ENCODE data around the gene LYST. TPM values are rescaled to one million over a fixed set of nuclear protein-coding genes. Genes with fewer than 3 reads are reported as not detected.

LYST gene
- total RNA-seq, 4 donors from 2014 or later, result 12.3 to 36.6 (median 21.0) TPM

DNA sequence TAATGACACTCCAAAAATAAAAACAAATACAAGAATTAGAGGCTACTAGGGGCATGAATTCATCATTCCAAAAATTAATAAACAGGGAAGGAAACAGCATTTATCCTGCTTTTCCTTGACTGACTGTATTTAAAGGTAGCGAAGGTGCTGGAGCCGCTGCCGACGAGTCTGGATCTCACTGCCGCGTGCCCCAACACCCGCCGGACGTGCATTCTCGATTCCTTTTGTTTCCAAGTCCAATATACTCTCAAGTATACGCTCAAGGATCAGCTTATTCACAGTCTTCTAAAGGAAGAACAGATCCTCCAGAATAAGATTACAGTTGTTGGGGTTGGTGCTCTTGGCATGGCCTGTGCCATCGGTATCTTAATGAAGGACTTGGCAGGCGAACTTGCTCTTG, 129.0 kb downstream of the LYST start:
- Histone ChIP-seq H3K36me3 (peaks cover 0 to 68% (median 0%) of the 10 kb centered on the region in 3 donors), H3K4me1 (no peaks in the 10 kb centered on the region), H3K4me3 (no peak overlapping the region), H3K27ac (no peak overlapping the region), H3K9me3 (no peaks in the 10 kb centered on the region), H3K27me3 (no peaks in the 10 kb centered on the region)
- no peak for TF ChIP-seq POLR2A (IDR thresholded peaks at IDR 0.05)
- TF ChIP-seq, protein P1, sequence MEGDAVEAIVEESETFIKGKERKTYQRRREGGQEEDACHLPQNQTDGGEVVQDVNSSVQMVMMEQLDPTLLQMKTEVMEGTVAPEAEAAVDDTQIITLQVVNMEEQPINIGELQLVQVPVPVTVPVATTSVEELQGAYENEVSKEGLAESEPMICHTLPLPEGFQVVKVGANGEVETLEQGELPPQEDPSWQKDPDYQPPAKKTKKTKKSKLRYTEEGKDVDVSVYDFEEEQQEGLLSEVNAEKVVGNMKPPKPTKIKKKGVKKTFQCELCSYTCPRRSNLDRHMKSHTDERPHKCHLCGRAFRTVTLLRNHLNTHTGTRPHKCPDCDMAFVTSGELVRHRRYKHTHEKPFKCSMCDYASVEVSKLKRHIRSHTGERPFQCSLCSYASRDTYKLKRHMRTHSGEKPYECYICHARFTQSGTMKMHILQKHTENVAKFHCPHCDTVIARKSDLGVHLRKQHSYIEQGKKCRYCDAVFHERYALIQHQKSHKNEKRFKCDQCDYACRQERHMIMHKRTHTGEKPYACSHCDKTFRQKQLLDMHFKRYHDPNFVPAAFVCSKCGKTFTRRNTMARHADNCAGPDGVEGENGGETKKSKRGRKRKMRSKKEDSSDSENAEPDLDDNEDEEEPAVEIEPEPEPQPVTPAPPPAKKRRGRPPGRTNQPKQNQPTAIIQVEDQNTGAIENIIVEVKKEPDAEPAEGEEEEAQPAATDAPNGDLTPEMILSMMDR (IDR thresholded peaks at IDR 0.05), result no peak
- WGBS, 2 donors, result 94 to 96% methylated on average over 13 of the region's 13 CpGs
- no peak for DNase-seq
- intact Hi-C loops (cut with DNase I), result no loop called here

DNA sequence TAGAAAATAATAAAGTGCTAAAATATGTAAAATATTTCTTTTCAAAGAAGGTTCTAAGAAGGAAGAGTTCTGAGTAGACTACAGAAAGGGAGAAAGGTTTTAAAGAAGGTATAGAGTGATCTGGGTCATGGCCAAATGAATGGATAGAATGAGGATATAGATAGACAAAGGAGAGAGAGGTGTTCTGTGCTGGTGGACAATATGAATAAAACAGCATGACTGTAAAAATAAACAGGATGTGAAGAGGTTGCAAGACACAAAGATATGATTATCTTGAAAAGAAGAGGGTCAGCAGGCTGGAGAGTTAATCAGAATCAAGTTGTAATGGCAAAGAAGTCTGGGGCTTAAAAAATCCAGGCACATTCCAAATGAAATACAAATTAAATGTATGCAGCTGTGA, 130.4 kb downstream of the LYST start:
- Histone ChIP-seq H3K4me1 (no peaks in the 10 kb centered on the region), H3K36me3 (peaks cover 0 to 59% (median 0%) of the 10 kb centered on the region in 3 donors), H3K9me3 (no peaks in the 10 kb centered on the region), H3K4me3 (no peak overlapping the region), H3K27me3 (no peaks in the 10 kb centered on the region), H3K27ac (no peak overlapping the region)
- TF ChIP-seq, protein P1 (IDR thresholded peaks at IDR 0.05), result no peak
- TF ChIP-seq POLR2A (IDR thresholded peaks at IDR 0.05), result no peak
- intact Hi-C loops (cut with DNase I), result no loop called here
- no peak for DNase-seq

DNA sequence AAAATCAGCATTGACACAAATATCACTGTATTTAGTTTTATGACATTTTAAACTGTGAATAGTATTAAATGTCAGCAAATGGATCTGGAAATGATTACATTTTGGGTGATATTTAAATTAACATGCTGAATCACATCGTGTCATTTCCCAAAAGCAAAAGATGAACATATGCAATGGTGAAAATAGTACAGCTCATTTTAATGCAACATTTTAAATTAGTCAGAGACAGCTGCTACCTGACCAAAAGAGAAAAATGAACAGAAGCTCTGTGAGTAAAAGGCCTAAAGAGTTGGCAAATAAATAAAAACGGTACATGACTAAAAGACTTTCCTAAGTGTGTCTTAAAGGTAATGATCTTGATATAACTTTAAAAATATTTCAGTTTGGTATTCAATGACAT, 131.1 kb downstream of the LYST start:
- H3K27ac ChIP-seq, result no peak overlapping the region
- no peaks in the 10 kb centered on the region for H3K9me3 ChIP-seq
- intact Hi-C loops (cut with DNase I), result no loop called here
- no peak overlapping the region for H3K4me3 ChIP-seq
- 69 to 73% methylated on average over 2 of the region's 2 CpGs for WGBS, 2 donors
- no peaks in the 10 kb centered on the region for H3K27me3 ChIP-seq
- no peak for DNase-seq
- H3K4me1 ChIP-seq, result no peaks in the 10 kb centered on the region
- peaks cover 0 to 59% (median 0%) of the 10 kb centered on the region in 3 donors for H3K36me3 ChIP-seq
- TF ChIP-seq POLR2A (IDR thresholded peaks at IDR 0.05), result no peak
- TF ChIP-seq, protein P1 (IDR thresholded peaks at IDR 0.05), result no peak

DNA sequence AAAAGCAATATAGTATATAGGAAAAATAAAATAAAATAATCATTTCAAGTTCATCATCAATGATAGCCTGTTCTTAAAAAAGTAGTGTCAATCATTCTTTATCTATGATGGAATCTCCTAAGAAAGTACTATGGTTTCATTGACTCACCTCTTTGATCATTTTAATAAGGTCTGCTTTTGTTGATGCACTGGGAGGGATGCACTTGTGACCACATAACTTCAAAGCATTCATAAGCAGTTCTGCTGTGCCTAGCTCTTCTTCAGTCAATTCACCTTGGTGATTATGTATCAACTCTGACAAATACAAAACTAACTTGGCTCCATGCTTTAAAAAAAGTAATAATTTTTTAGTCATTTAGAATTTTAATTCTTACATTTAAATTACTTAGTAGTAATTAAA, 132.4 kb downstream of the LYST start:
- intact Hi-C loops (cut with DNase I), result no loop called here

DNA sequence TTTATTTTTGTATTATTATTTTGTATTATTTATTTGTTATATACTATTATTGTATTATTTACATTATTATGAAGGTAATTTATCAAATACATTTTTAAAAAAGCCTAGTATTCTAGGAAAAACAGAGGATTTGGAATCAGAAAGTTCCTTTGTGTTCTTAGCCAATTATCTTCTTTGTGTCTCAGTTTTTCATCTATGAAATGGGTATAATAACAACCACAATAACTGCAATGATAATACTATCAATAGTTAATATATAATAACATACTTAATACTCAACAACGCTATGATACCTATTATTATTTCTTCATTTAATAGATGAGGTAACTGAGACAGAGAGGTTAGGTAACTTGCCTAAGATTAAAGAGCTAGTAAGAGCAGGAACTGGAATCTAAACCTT, 136.7 kb downstream of the LYST start:
- H3K27me3 ChIP-seq, result no peaks in the 10 kb centered on the region
- peaks cover 0 to 6% (median 0%) of the 10 kb centered on the region in 3 donors for H3K4me1 ChIP-seq
- WGBS, 2 donors, result 73 to 100% methylated on average over 1 of the region's 1 CpG
- no peaks in the 10 kb centered on the region for H3K9me3 ChIP-seq
- H3K4me3 ChIP-seq, result no peak overlapping the region
- intact Hi-C loops (cut with DNase I), result no loop called here
- DNase-seq, result no peak
- H3K27ac ChIP-seq, result no peak overlapping the region
- peaks cover 0 to 70% (median 3%) of the 10 kb centered on the region in 3 donors for H3K36me3 ChIP-seq
- TF ChIP-seq POLR2A (IDR thresholded peaks at IDR 0.05), result no peak
- TF ChIP-seq, protein P1 (IDR thresholded peaks at IDR 0.05), result no peak

More for the DNA sequence above, 132.4 kb downstream of the LYST start:
- Histone ChIP-seq H3K9me3 (no peaks in the 10 kb centered on the region), H3K27ac (no peak overlapping the region), H3K36me3 (peaks cover 0 to 59% (median 0%) of the 10 kb centered on the region in 3 donors), H3K4me3 (no peak overlapping the region), H3K27me3 (no peaks in the 10 kb centered on the region), H3K4me1 (no peaks in the 10 kb centered on the region)
- no peak for DNase-seq
- TF ChIP-seq, protein P1 (IDR thresholded peaks at IDR 0.05), result no peak
- no peak for TF ChIP-seq POLR2A (IDR thresholded peaks at IDR 0.05)
